Measurements from ENCODE around the gene CD1E.

DNA sequence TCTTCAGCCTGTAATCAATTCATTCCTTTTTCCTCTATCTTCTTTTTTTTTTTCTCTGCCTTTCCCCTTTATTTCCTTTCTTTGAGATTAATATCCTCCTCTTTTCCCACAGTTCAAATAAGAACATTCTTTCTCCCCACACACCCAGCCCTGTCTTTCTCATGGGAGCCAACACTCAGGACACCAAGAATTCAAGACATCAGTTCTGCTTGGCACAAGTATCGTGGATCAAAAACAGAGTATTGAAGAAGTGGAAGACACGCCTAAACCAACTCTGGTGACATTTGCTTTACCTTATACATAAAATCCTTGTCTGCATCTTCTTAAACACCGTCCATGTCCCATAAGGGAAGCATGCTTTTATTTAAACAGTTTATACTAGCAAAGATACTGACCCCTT is 2.9 kb downstream of the CD1E start:
- TF ChIP-seq ZNF384 (IDR thresholded peaks at IDR 0.05), result no peak
- no peak for TF ChIP-seq BHLHE40 (IDR thresholded peaks at IDR 0.05; ENCODE audit: borderline replicate concordance)
- no peak for TF ChIP-seq L3MBTL2 (conservative IDR thresholded peaks at IDR 0.05)
- no peak for TF ChIP-seq SP1 (IDR thresholded peaks at IDR 0.05)
- no peak for TF ChIP-seq NFRKB (IDR thresholded peaks at IDR 0.05)
- TF ChIP-seq FOXK2 (IDR thresholded peaks at IDR 0.05), result no peak
- no peak for TF ChIP-seq FOXM1 (IDR thresholded peaks at IDR 0.05; ENCODE audit: borderline replicate concordance)
- TF ChIP-seq TARDBP (IDR thresholded peaks at IDR 0.05), result no peak
- TF ChIP-seq FOXA1 (IDR thresholded peaks at IDR 0.05), result no peak
- TF ChIP-seq, protein P1, sequence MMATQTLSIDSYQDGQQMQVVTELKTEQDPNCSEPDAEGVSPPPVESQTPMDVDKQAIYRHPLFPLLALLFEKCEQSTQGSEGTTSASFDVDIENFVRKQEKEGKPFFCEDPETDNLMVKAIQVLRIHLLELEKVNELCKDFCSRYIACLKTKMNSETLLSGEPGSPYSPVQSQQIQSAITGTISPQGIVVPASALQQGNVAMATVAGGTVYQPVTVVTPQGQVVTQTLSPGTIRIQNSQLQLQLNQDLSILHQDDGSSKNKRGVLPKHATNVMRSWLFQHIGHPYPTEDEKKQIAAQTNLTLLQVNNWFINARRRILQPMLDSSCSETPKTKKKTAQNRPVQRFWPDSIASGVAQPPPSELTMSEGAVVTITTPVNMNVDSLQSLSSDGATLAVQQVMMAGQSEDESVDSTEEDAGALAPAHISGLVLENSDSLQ (IDR thresholded peaks at IDR 0.05), result no peak
- TF ChIP-seq ELF4 (IDR thresholded peaks at IDR 0.05), result no peak
- no peak for TF ChIP-seq SUZ12 (IDR thresholded peaks at IDR 0.05)
- no peak for TF ChIP-seq HDGF (IDR thresholded peaks at IDR 0.05; ENCODE audit: borderline replicate concordance)
